Ishikawa (cell line): ENCODE data around the gene UTY.

Experiments
- CEBPB ChIP-seq: IDR thresholded peaks from 2 replicates; pipeline ENCODE4 v1.6.1; 2012
- CREB1 ChIP-seq: IDR thresholded peaks from 2 replicates; pipeline ENCODE4 v1.6.1; 2012; ENCODE audit warnings: low read depth
- EGR1 ChIP-seq: IDR thresholded peaks from 2 replicates; pipeline ENCODE4 v1.6.1; 2012
- EP300 ChIP-seq: IDR thresholded peaks from 2 replicates; pipeline ENCODE4 v1.6.1; 2012; ENCODE audit warnings: borderline replicate concordance
- MAX ChIP-seq: IDR thresholded peaks from 2 replicates; pipeline ENCODE4 v1.6.1; 2012
- NFIC ChIP-seq: IDR thresholded peaks from 2 replicates; pipeline ENCODE4 v1.6.1; 2012
- RAD21 ChIP-seq: IDR thresholded peaks from 2 replicates; pipeline ENCODE4 v1.6.1; 2012; ENCODE audit warnings: low read depth
- TAF1 ChIP-seq: IDR thresholded peaks from 2 replicates; pipeline ENCODE4 v1.6.1; 2012; ENCODE audit warnings: low read depth, mild to moderate bottlenecking
- TCF12 ChIP-seq: IDR thresholded peaks from 2 replicates; pipeline ENCODE4 v1.6.1; 2012; ENCODE audit warnings: low read depth
- TEAD4 ChIP-seq: IDR thresholded peaks from 2 replicates; pipeline ENCODE4 v1.6.1; 2012
- YY1 ChIP-seq: IDR thresholded peaks from 2 replicates; pipeline ENCODE4 v1.6.1; 2012; ENCODE audit warnings: low read depth

- TF ChIP-seq CREB1 (no peak), NFIC (no peak), RAD21 (no peak), MAX (no peak), TCF12 (no peak), EGR1 (no peak), TAF1 (no peak), YY1 (no peak), CEBPB (no peak), TEAD4 (no peak), EP300 (no peak)
These were observed 29.2 kb downstream of the UTY start for GRCh38 chrY:13450596-13451130.
